ENCODE results near the gene GLIS2. TPM values are rescaled to one million over a fixed set of nuclear protein-coding genes. Genes with fewer than 3 reads are reported as not detected.

GLIS2 gene
- polyA plus RNA-seq, 1 experiment: 2.2 TPM

DNA sequence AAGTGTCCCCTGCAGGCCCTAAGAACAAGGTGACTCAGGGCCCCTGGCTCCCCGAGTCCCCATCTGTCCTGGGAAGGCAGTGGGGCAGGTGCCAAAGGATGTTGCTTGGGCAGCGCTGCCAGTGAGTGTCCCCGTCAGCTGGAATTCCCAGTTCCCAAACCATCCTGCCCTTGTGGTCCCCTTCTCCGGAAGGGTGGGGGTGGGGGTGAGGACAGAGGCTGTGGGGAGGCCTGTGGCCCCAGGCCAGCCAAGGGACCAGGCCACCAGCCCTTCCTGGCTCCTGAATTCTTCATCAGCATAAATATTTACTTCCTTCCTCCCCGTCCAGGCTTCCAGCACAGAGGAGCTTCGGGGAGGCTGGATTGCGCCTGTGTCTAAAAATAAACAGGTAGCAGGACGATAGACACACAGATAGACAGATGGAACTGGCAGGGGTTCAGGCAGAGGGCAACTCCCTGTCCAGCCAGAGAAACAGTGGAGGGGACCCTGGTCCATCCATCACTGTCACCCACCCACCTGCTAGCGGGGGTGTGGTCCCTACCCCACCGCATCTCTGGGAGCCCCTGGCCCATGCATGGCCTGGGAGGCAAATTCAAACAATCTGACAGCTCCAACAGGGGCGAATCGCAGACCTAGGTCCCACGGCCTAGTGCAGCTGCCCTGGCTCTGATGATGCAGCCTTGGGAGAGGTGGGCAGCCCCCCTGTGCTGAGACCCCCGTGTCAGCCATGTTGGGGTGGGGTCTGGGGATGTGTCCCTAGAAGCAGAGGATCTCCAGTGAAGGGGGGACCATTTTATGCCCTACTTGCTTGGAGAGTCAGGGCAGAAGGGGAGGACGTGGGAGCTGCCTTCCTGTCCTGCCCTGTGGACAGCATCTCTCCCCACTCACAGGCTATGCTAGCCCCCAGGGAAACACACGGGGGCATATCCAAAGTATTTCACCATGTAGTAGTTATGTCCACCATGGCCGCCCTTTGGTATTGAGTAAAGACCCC, 13.2 kb downstream of the GLIS2 start:
- H3K9me3 ChIP-seq (ENCODE audit: control insufficient read depth, insufficient read depth, low read length): no peaks in the 10 kb centered on the region; the same call in 1 of the 2 replicates
- ChIA-PET CTCF (interaction anchor here (0.6 to 3.8 kb wide), 12 partner anchors 10 to 130 kb away, joined by 4 to 37 read pairs (median 8); no protein-coding TSS in a partner anchor), POLR2A (interaction anchor here (0.5 to 2.6 kb wide), 9 partner anchors 13 to 130 kb away, joined by 3 to 11 read pairs (median 4); partner anchors contain the start of genes GLIS2 and TFAP4)
- no peak for DNase-seq (ENCODE audit: low read depth, low spot score)
- H3K4me3 ChIP-seq (ENCODE audit: low read depth, low read length): no peak overlapping the region
- H3K27ac ChIP-seq (ENCODE audit: low read depth, low read length): peak overlapping the region; percentile 70
- H3K27me3 ChIP-seq (ENCODE audit: control insufficient read depth, insufficient read depth, low read length): no peaks in the 10 kb centered on the region
- no peak for TF ChIP-seq CTCF (IDR thresholded peaks at IDR 0.05; ENCODE audit: low read depth, low read length)

GRCh38 chr16:4330277-4330874, 14.5 kb downstream of the GLIS2 start:
- Histone ChIP-seq H3K27ac (ENCODE audit: low read depth, low read length) (no peak overlapping the region), H3K27me3 (ENCODE audit: control insufficient read depth, insufficient read depth, low read length) (no peaks in the 10 kb centered on the region), H3K9me3 (ENCODE audit: control insufficient read depth, insufficient read depth, low read length) (no peaks in the 10 kb centered on the region; the same call in 1 of the 2 replicates), H3K4me3 (ENCODE audit: low read depth, low read length) (no peak overlapping the region)
- ChIA-PET CTCF (interaction anchor here (0.6 to 2.7 kb wide), 9 partner anchors 9 to 571 kb away, joined by 3 to 21 read pairs (median 5); no protein-coding TSS in a partner anchor), POLR2A (interaction anchor here (0.6 to 2.6 kb wide), 3 partner anchors 40 to 77 kb away, joined by 3 to 10 read pairs (median 3); no protein-coding TSS in a partner anchor)
- no peak for DNase-seq (ENCODE audit: low read depth, low spot score)
- peak; percentile 98 for TF ChIP-seq CTCF (IDR thresholded peaks at IDR 0.05; ENCODE audit: low read depth, low read length)

DNA sequence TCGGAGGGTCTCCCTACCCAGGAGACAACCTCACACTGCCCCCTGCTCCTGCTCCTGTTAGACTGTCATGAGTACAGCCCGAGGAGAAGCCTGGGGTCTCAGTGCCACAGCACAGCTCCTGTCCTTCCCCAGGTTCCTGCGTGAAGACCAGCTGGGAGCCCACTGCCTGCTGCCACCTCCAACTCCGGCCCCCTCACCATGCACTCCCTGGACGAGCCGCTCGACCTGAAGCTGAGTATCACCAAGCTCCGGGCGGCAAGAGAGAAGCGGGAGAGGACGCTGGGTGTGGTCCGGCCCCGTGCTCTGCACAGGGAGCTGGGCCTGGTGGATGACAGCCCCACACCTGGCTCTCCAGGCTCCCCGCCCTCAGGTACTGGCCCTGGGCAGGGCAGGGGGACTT, 16.2 kb downstream of the GLIS2 start:
- CTCF ChIA-PET: interaction anchor here (0.7 to 2.7 kb wide), 7 partner anchors 7 to 131 kb away, joined by 3 to 21 read pairs (median 8); partner anchors contain the start of gene TFAP4
- POLR2A ChIA-PET: no interaction called here
- H3K27me3 ChIP-seq (ENCODE audit: control insufficient read depth, insufficient read depth, low read length): no peaks in the 10 kb centered on the region
- no peak overlapping the region for H3K4me3 ChIP-seq (ENCODE audit: low read depth, low read length)
- TF ChIP-seq CTCF (IDR thresholded peaks at IDR 0.05; ENCODE audit: low read depth, low read length): no peak
- H3K27ac ChIP-seq (ENCODE audit: low read depth, low read length): no peak overlapping the region
- no peaks in the 10 kb centered on the region; the same call in 1 of the 2 replicates for H3K9me3 ChIP-seq (ENCODE audit: control insufficient read depth, insufficient read depth, low read length)
- no peak for DNase-seq (ENCODE audit: low read depth, low spot score)

- no peak for DNase-seq (ENCODE audit: low read depth, low spot score)
- ChIA-PET CTCF (interaction anchor here (0.7 to 2.6 kb wide), 5 partner anchors 24 to 132 kb away, joined by 4 to 15 read pairs (median 8); no protein-coding TSS in a partner anchor), POLR2A (no interaction called here)
- no peak overlapping the region for H3K27ac ChIP-seq (ENCODE audit: low read depth, low read length)
- H3K9me3 ChIP-seq (ENCODE audit: control insufficient read depth, insufficient read depth, low read length): no peaks in the 10 kb centered on the region; the same call in 1 of the 2 replicates
- no peak for TF ChIP-seq CTCF (IDR thresholded peaks at IDR 0.05; ENCODE audit: low read depth, low read length)
- H3K27me3 ChIP-seq (ENCODE audit: control insufficient read depth, insufficient read depth, low read length): no peaks in the 10 kb centered on the region
- H3K4me3 ChIP-seq (ENCODE audit: low read depth, low read length): no peak overlapping the region
These were observed 16.9 kb downstream of the GLIS2 start for GRCh38 chr16:4332623-4333307.
